GM23248 (cell line): ENCODE results near the gene VIM. TPM values are rescaled to one million over a fixed set of nuclear protein-coding genes. Genes with fewer than 3 reads are reported as not detected.
"Not testable (repeated sequence)": the region's sequence is repeated elsewhere in the genome, so short reads cannot be mapped to it uniquely, and the experiment has no call there.

ENCODE experiments used
- DNase-seq: peaks from one replicate; pipeline ENCODE4 v3.0.0-alpha.2; 2015
- H2AFZ ChIP-seq: fragments of 200-600 bp; sonication (generic); 2 replicates; pipeline ENCODE4 v1.6.1; 2016; ENCODE audit warnings: antibody characterized with exemption
- H3F3A ChIP-seq: fragments of 200-600 bp; sonication (generic); 2 replicates; pipeline ENCODE4 v1.6.1; 2016; ENCODE audit warnings: mild to moderate bottlenecking, antibody characterized with exemption, mixed run types; ENCODE audit not compliant: insufficient read depth
- H3K27ac ChIP-seq: fragments of 200-600 bp; sonication (generic); 2 replicates; pipeline ENCODE4 v1.5.1; 2016; ENCODE audit warnings: mild to moderate bottlenecking
- H3K27me3 ChIP-seq: fragments of 200-600 bp; sonication (generic); replicated peaks from 2 replicates; pipeline ENCODE4 v1.6.1; 2016; ENCODE audit warnings: mild to moderate bottlenecking; ENCODE audit not compliant: insufficient read depth
- H3K36me3 ChIP-seq: fragments of 200-600 bp; sonication (generic); 2 replicates; pipeline ENCODE4 v1.6.1; 2016; ENCODE audit warnings: low read depth, mild to moderate bottlenecking
- H3K4me1 ChIP-seq: fragments of 200-600 bp; sonication (generic); 2 replicates; pipeline ENCODE4 v1.6.1; 2016; ENCODE audit warnings: mild to moderate bottlenecking; ENCODE audit not compliant: insufficient read depth
- H3K4me2 ChIP-seq: fragments of 200-600 bp; sonication (generic); one replicate; pipeline ENCODE4 v1.6.1; 2016; ENCODE audit warnings: mild to moderate bottlenecking; ENCODE audit not compliant: unreplicated experiment
- H3K4me3 ChIP-seq: fragments of 200-600 bp; sonication (generic); 2 replicates; pipeline ENCODE4 v1.5.1; 2016; ENCODE audit warnings: mild to moderate bottlenecking
- H3K79me2 ChIP-seq: fragments of 200-600 bp; sonication (generic); 2 replicates; pipeline ENCODE4 v1.6.1; 2016; ENCODE audit warnings: mild to moderate bottlenecking; ENCODE audit not compliant: insufficient read depth
- H3K9ac ChIP-seq: fragments of 200-600 bp; sonication (generic); 2 replicates; pipeline ENCODE4 v1.6.1; 2016; ENCODE audit warnings: mild to moderate bottlenecking
- H3K9me2 ChIP-seq: fragments of 200-600 bp; sonication (generic); 2 replicates; pipeline ENCODE4 v1.6.1; 2016; ENCODE audit warnings: mixed run types, mild to moderate bottlenecking, moderate library complexity; ENCODE audit not compliant: insufficient read depth
- H3K9me3 ChIP-seq: fragments of 200-600 bp; sonication (generic); one replicate; pipeline ENCODE4 v1.6.1; 2017; ENCODE audit warnings: low read depth
- H4K20me1 ChIP-seq: fragments of 200-600 bp; sonication (generic); 2 replicates; pipeline ENCODE4 v1.6.0; 2016; ENCODE audit not compliant: insufficient read depth
- EZH2 ChIP-seq: fragments of 200-600 bp; sonication (generic); IDR thresholded peaks from 2 replicates; pipeline ENCODE4 v1.6.1; 2018; ENCODE audit warnings: antibody characterized with exemption, mild to moderate bottlenecking; ENCODE audit not compliant: insufficient read depth, poor library complexity, severe bottlenecking
- EZH2phosphoT487 ChIP-seq: fragments of 200-600 bp; sonication (generic); IDR thresholded peaks from 2 replicates; pipeline ENCODE4 v1.6.1; 2018; ENCODE audit warnings: antibody characterized with exemption, moderate library complexity, mild to moderate bottlenecking, low read depth; ENCODE audit not compliant: insufficient read depth
- WGBS, 2 experiments: methylation state at CpG; one replicate each; pipeline ENCODE4 v1.1.6; 2015 to 2017; ENCODE audit warnings: low lambda C conversion rate in 2 of 2, low coverage in 1 of 2; ENCODE audit errors: missing lambda C conversion rate in 2 of 2; 5-methylcytosine and 5-hydroxymethylcytosine counted together
- in situ Hi-C: fragments of 300-500 bp; cut with MboI; formaldehyde crosslinking; loops from 2 replicates; pipeline ENCODE4 v1.15.0; 2020
- polyA plus RNA-seq: library from polyadenylated mRNA; unstranded; fragments of >200 nt; fragmentation: Nextera tagmentation; extraction: Ambion mirVana; gene quantifications from 2 replicates; pipeline ENCODE4 v1.2.1, GENCODE V29; 2016
- total RNA-seq: library from RNA; depleted of rRNA; stranded (reverse); fragments of >200 nt; shearing (Covaris generic); gene quantifications from 2 replicates; pipeline ENCODE4 v1.2.3, GENCODE V29; 2014

Gene VIM
- total and polyA plus RNA-seq, 2 experiments from 2014 or later: 3,784 to 10,031 TPM

DNA sequence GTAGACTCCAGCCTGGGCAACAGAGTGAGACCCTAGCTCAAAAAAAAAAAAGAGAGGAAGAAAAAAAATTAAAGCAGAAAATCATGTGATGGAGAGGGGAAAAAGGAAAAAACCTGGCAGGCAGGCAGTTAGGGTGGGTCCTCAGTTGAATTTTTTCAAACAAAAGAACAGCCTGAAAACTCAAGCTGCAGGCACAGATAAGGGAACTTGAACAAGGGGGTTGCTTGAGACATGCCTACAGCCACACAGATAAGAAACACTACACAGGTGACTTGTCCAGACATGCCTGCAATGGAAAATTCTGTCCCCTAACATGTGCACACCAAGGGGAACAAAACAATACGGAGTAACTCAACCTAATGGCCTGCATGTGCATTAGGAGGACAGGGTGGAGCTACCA, 19.2 kb downstream of the VIM start:
- Histone ChIP-seq H3K27me3 (no peaks in the 10 kb centered on the region), H2AFZ (no peak overlapping the region), H4K20me1 (no peaks in the 10 kb centered on the region), H3K79me2 (no peaks in the 10 kb centered on the region), H3K9me2 (no peaks in the 10 kb centered on the region), H3K9me3 (no peaks in the 10 kb centered on the region), H3K4me2 (no peak overlapping the region), H3K4me1 (no peaks in the 10 kb centered on the region), H3K27ac (no peak overlapping the region), H3K4me3 (no peak overlapping the region), H3K36me3 (no peaks in the 10 kb centered on the region), H3K9ac (no peak overlapping the region), H3F3A (no peaks in the 10 kb centered on the region)
- in situ Hi-C loops: no loop called here
- DNase-seq: no peak
- 75 to 88% methylated on average over 1 of the region's 1 CpG for WGBS, 2 experiments
- no peak for TF ChIP-seq EZH2

DNA sequence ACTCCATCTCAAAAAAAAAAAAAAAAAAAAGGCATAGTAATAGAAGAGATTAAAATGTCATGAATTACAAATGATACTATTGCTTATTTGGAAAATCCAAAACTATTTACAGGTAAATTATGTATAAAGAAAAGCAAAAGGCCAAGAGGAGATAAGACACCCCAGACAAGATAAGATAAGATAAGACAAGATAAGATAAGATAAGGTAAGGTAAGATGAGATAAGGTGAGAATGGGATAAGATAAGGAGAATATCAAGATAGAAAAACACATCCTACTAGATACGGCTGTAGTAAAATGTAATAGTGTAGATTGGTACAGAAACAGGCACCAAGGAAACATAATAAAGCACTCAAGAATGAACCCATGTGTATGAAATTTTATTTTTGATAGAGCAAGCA, 20.9 kb downstream of the VIM start:
- Histone ChIP-seq H3K27ac (no peak overlapping the region), H3K36me3 (no peaks in the 10 kb centered on the region), H3K9me2 (no peaks in the 10 kb centered on the region), H2AFZ (no peak overlapping the region), H3F3A (no peaks in the 10 kb centered on the region), H3K4me2 (no peak overlapping the region), H3K79me2 (no peaks in the 10 kb centered on the region), H3K27me3 (no peaks in the 10 kb centered on the region), H4K20me1 (no peaks in the 10 kb centered on the region), H3K9me3 (no peaks in the 10 kb centered on the region), H3K9ac (no peak overlapping the region), H3K4me1 (no peaks in the 10 kb centered on the region), H3K4me3 (no peak overlapping the region)
- no peak for DNase-seq
- 89 to 100% methylated on average over 1 of the region's 1 CpG for WGBS, 2 experiments
- in situ Hi-C loops: no loop called here
- TF ChIP-seq EZH2 (no peak), EZH2phosphoT487 (no peak)

DNA sequence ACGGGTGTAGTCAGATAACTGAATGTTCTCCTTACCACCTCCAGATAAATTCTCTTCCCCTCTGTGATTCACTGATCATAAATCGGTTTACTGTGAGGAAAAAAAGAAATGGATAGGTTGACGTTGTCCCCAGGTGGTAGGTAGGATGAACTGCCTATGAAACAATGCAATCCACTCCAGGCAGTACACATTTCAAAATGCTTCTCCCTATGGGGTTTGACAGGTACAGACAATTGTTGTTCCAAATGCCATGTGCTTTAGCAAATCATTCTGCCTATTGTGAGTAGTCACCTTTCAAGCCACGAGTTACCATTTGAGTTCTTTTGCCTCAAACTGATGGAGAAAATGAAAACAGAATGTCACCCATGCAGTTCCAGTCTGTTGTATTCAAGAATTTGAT, 21.8 kb downstream of the VIM start:
- Histone ChIP-seq H4K20me1 (no peaks in the 10 kb centered on the region), H3F3A (no peaks in the 10 kb centered on the region), H2AFZ (no peak overlapping the region), H3K4me1 (no peaks in the 10 kb centered on the region), H3K79me2 (no peaks in the 10 kb centered on the region), H3K9ac (no peak overlapping the region), H3K4me2 (no peak overlapping the region), H3K27ac (no peak overlapping the region), H3K36me3 (no peaks in the 10 kb centered on the region), H3K4me3 (no peak overlapping the region), H3K9me2 (no peaks in the 10 kb centered on the region), H3K27me3 (no peaks in the 10 kb centered on the region), H3K9me3 (no peaks in the 10 kb centered on the region)
- peak; percentile 32 for DNase-seq
- 50 to 56% methylated on average over 4 of the region's 4 CpGs for WGBS, 2 experiments
- TF ChIP-seq EZH2 (no peak), EZH2phosphoT487 (no peak)
- in situ Hi-C loops: loop anchor here (5.0 to 25.0 kb wide), 2 partner anchors 413 to 1363 kb away; no protein-coding TSS in a partner anchor

DNA sequence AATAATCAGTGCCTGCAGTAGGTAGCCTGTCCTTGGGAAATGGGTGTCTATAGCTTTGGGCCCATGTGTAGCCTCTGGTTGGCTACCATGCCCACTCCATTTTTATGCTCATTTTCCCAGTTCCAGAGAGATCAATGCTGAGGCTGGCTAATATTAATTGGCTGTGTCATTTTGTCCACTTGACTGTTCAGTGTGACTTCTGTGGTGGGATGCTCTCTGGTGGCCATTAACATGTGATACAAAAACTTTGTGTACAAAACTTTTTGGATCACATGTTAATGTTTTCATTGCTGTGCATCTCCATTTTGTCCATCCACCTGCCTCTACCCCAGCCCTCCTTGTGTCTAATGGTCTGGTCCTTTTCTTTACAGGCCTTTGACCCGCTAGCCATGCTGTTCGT, 22.7 kb downstream of the VIM start:
- Histone ChIP-seq H3K79me2 (no peaks in the 10 kb centered on the region), H3K4me2 (no peak overlapping the region), H3K27me3 (no peaks in the 10 kb centered on the region), H3K4me3 (no peak overlapping the region), H3K36me3 (no peaks in the 10 kb centered on the region), H4K20me1 (no peaks in the 10 kb centered on the region), H3K9me2 (no peaks in the 10 kb centered on the region), H3K27ac (no peak overlapping the region), H2AFZ (no peak overlapping the region), H3F3A (no peaks in the 10 kb centered on the region), H3K9ac (no peak overlapping the region), H3K4me1 (peaks cover 2% of the 10 kb centered on the region), H3K9me3 (no peaks in the 10 kb centered on the region)
- peak; percentile 10 for DNase-seq
- WGBS, 2 experiments: 100% methylated on average over 2 of the region's 2 CpGs
- in situ Hi-C loops: loop anchor here (5.0 to 25.0 kb wide), 2 partner anchors 413 to 1363 kb away; no protein-coding TSS in a partner anchor
- TF ChIP-seq EZH2: no peak
- no peak for TF ChIP-seq EZH2phosphoT487

DNA sequence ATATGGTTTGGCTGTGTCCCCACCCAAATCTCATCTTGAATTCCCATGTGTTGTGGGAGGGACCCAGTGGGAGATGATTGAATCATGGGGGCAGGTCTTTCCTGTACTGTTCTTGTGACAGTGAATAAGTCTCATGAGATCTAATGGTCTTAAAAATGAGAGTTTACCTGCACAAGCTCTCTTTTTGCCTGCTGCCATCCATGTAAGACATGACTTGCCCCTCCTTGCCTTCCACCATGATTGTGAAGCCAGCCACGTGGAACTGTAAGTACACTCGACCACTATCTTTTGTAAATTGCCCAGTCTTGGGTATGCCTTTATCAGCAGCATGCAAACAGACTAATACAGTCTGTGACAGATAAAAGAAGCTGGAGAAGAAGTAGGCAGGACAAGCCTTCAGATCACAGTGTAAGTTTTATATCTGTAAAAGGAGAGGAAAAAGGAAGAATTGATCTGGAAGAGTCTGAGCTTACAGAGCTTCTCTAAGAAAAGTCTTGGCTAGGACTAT, 26.6 kb downstream of the VIM start:
- WGBS, 2 experiments: 70 to 84% methylated on average over 2 of the region's 2 CpGs
- H3K4me3 ChIP-seq: not testable (repeated sequence)

More for the DNA sequence above, 26.6 kb downstream of the VIM start:
- in situ Hi-C loops: loop anchor here (5.0 to 25.0 kb wide), 2 partner anchors 417 to 1367 kb away; no protein-coding TSS in a partner anchor
- H3K79me2 ChIP-seq, H3K9me3 ChIP-seq, H3K27me3 ChIP-seq, H3K9ac ChIP-seq, H3K36me3 ChIP-seq, H3K27ac ChIP-seq, H2AFZ ChIP-seq, H3F3A ChIP-seq, H4K20me1 ChIP-seq, H3K4me2 ChIP-seq, DNase-seq, H3K9me2 ChIP-seq: not testable (repeated sequence)
- H3K4me1 ChIP-seq: peaks cover 21% of the 10 kb centered on the region
